Esophagus (tissue), 2 donors: Measurements from ENCODE around the gene ARL5C. TPM values are rescaled to one million over a fixed set of nuclear protein-coding genes. Genes with fewer than 3 reads are reported as not detected.

Experiments
- H3K27ac ChIP-seq, 2 donors: one replicate each; pipeline ENCODE4 v1.5.1; 2013; ENCODE audit warnings: low read depth in 2 of 2, mild to moderate bottlenecking in 2 of 2, inconsistent platforms in 1 of 2, low read length in 1 of 2, moderate library complexity in 1 of 2
- H3K27me3 ChIP-seq, 2 donors: one replicate each; pipeline ENCODE4 v1.6.1; 2013; ENCODE audit warnings: low read length in 2 of 2, control low read depth in 1 of 2, mild to moderate bottlenecking in 1 of 2; ENCODE audit not compliant: insufficient read depth in 2 of 2, control insufficient read depth in 1 of 2
- H3K36me3 ChIP-seq, 2 donors: one replicate each; pipeline ENCODE4 v1.6.1; 2013; ENCODE audit warnings: low read length in 1 of 2; ENCODE audit not compliant: control insufficient read depth in 2 of 2, insufficient read depth in 2 of 2
- H3K4me1 ChIP-seq, 2 donors: one replicate each; pipeline ENCODE4 v1.6.1; 2013; ENCODE audit warnings: low read length in 1 of 2; ENCODE audit not compliant: control insufficient read depth in 2 of 2, insufficient read depth in 2 of 2
- H3K4me3 ChIP-seq, 2 donors: one replicate each; pipeline ENCODE4 v1.5.1; 2013; ENCODE audit warnings: low read length in 2 of 2, mild to moderate bottlenecking in 2 of 2, low read depth in 1 of 2, moderate library complexity in 1 of 2
- H3K9me3 ChIP-seq, 2 donors: one replicate each; pipeline ENCODE4 v1.6.1; 2013; ENCODE audit warnings: mild to moderate bottlenecking in 2 of 2, low read depth in 1 of 2, low read length in 1 of 2, moderate library complexity in 1 of 2; ENCODE audit not compliant: control insufficient read depth in 2 of 2, insufficient read depth in 1 of 2
- WGBS, 2 donors: extraction: QIAGEN DNeasy Blood & Tissue Kit; methylation state at CpG; one replicate each; pipeline ENCODE4 v1.1.7; 2013; 5-methylcytosine and 5-hydroxymethylcytosine counted together
- polyA plus RNA-seq, 2 donors: library from polyadenylated mRNA; stranded (reverse); fragments of 200-250 nt; gene quantifications; one replicate each; pipeline ENCODE4 v1.2.3, GENCODE V29; 2013
- donor health status: healthy with polysubstance abuse.
- donor health status: Bipolar disorder and iron deficiency.

Gene ARL5C
- polyA plus RNA-seq, 2 donors: not detected

GRCh38 chr17:39204245-39204644 is 38.3 kb upstream of the ARL5C start:
- WGBS, 2 donors: 81 to 85% methylated on average over 8 of the region's 8 CpGs
- Histone ChIP-seq H3K36me3 (peaks cover 18 to 28% of the 10 kb centered on the region in 2 donors), H3K27me3 (no peaks in the 10 kb centered on the region), H3K4me1 (peaks cover 2 to 5% of the 10 kb centered on the region in 2 donors), H3K9me3 (no peaks in the 10 kb centered on the region), H3K27ac (no peak overlapping the region), H3K4me3 (no peak overlapping the region)

GRCh38 chr17:39200957-39201510 is 35.1 kb upstream of the ARL5C start:
- WGBS, 2 donors: 25 to 32% methylated on average over 11 of the region's 11 CpGs
- peaks cover 2 to 6% of the 10 kb centered on the region in 2 donors for H3K4me1 ChIP-seq

GRCh38 chr17:39200070-39200879 is 34.3 kb upstream of the ARL5C start, which contains the start of gene RPL19:
Gene RPL19, plus strand, starts transcription at chr17:39200283. Its CDS starts 62 bp downstream, at chr17:39200345.
- Histone ChIP-seq H3K9me3 (no peaks in the 10 kb centered on the region), H3K4me1 (peaks cover 6 to 9% of the 10 kb centered on the region in 2 donors)
- WGBS, 2 donors: 0% methylated on average over 52 of the region's 52 CpGs

More at GRCh38 chr17:39200957-39201510, 35.1 kb upstream of the ARL5C start:
- H3K4me3 ChIP-seq: peak overlapping the region; percentile 95 to 97
- peaks cover 18 to 28% of the 10 kb centered on the region in 2 donors for H3K36me3 ChIP-seq
- no peaks in the 10 kb centered on the region for H3K27me3 ChIP-seq
- H3K27ac ChIP-seq: peak overlapping the region; percentile 85 to 93
- no peaks in the 10 kb centered on the region for H3K9me3 ChIP-seq

GRCh38 chr17:39199820-39200069 is 33.8 kb upstream of the ARL5C start:
- no peaks in the 10 kb centered on the region for H3K27me3 ChIP-seq
- peak overlapping the region; percentile 85 to 89 for H3K27ac ChIP-seq
- peak overlapping the region; percentile 19 to 97 for H3K4me3 ChIP-seq
- no peaks in the 10 kb centered on the region for H3K9me3 ChIP-seq
- 0 to 1% methylated on average over 10 of the region's 10 CpGs for WGBS, 2 donors
- peaks cover 6 to 13% of the 10 kb centered on the region in 2 donors for H3K4me1 ChIP-seq
- peaks cover 18 to 23% of the 10 kb centered on the region in 2 donors for H3K36me3 ChIP-seq

More at GRCh38 chr17:39200070-39200879, 34.3 kb upstream of the ARL5C start, which contains the start of gene RPL19:
- Histone ChIP-seq H3K4me3 (peak within 1 kb of the TSS; percentile 95 to 97), H3K27me3 (no peaks in the 10 kb centered on the region), H3K27ac (peak within 1 kb of the TSS; percentile 85 to 93), H3K36me3 (peaks cover 18 to 28% of the 10 kb centered on the region in 2 donors)

- peaks cover 6 to 14% of the 10 kb centered on the region in 2 donors for H3K4me1 ChIP-seq
Measured at GRCh38 chr17:39198186-39198566, 32.2 kb upstream of the ARL5C start.

GRCh38 chr17:39197380-39198185 is 31.6 kb upstream of the ARL5C start, which contains the start of gene CACNB1:
Gene CACNB1, minus strand, starts transcription at chr17:39197669. Its CDS starts 174 bp downstream, at chr17:39197495.
- H3K27ac ChIP-seq: peak within 1 kb of the TSS; percentile 79 to 81
- 1% methylated on average over 32 to 55 of the region's 55 CpGs for WGBS, 2 donors
- no peaks in the 10 kb centered on the region for H3K27me3 ChIP-seq
- no peaks in the 10 kb centered on the region for H3K9me3 ChIP-seq
- H3K36me3 ChIP-seq: peaks cover 6 to 15% of the 10 kb centered on the region in 2 donors
- peak within 1 kb of the TSS; percentile 56 to 68 for H3K4me3 ChIP-seq
- peaks cover 6 to 14% of the 10 kb centered on the region in 2 donors for H3K4me1 ChIP-seq

More at GRCh38 chr17:39198186-39198566, 32.2 kb upstream of the ARL5C start:
- no peak overlapping the region for H3K4me3 ChIP-seq
- WGBS, 2 donors: 66 to 74% methylated on average over 4 of the region's 4 CpGs
- no peaks in the 10 kb centered on the region for H3K9me3 ChIP-seq
- no peaks in the 10 kb centered on the region for H3K27me3 ChIP-seq
- peak overlapping the region; percentile 50 to 57 for H3K27ac ChIP-seq
- peaks cover 9 to 13% of the 10 kb centered on the region in 2 donors for H3K36me3 ChIP-seq

- peaks cover 4 to 14% of the 10 kb centered on the region in 2 donors for H3K36me3 ChIP-seq
- H3K27ac ChIP-seq: peak overlapping the region; percentile 2 to 79
- peak overlapping the region; percentile 56 to 68 for H3K4me3 ChIP-seq
- peaks cover 6 to 17% of the 10 kb centered on the region in 2 donors for H3K4me1 ChIP-seq
- 0 to 1% methylated on average over 13 to 30 of the region's 30 CpGs for WGBS, 2 donors
- no peaks in the 10 kb centered on the region for H3K27me3 ChIP-seq
- no peaks in the 10 kb centered on the region for H3K9me3 ChIP-seq
Measured at GRCh38 chr17:39196808-39197291, 30.9 kb upstream of the ARL5C start.

- H3K36me3 ChIP-seq: peaks cover 4 to 13% of the 10 kb centered on the region in 2 donors
- H3K27me3 ChIP-seq: no peaks in the 10 kb centered on the region
- H3K27ac ChIP-seq: peak overlapping the region; percentile 2 to 18
- peaks cover 6 to 17% of the 10 kb centered on the region in 2 donors for H3K4me1 ChIP-seq
- peak overlapping the region; percentile 7 to 56 for H3K4me3 ChIP-seq
- no peaks in the 10 kb centered on the region for H3K9me3 ChIP-seq
- 27 to 44% methylated on average over 6 to 8 of the region's 8 CpGs for WGBS, 2 donors
Measured at GRCh38 chr17:39196241-39196807, 30.4 kb upstream of the ARL5C start.
